Upper lobe of left lung (tissue), 6 donors: ENCODE results near the gene LRRC15. TPM values are rescaled to one million over a fixed set of nuclear protein-coding genes. Genes with fewer than 3 reads are reported as not detected.

Experiments
- ATAC-seq, 2 donors: fragments of 200-7000 bp; cut with Tn5 transposase; one replicate each; pipeline ENCODE4 v1.9.1; 2022; ENCODE audit warnings: mild to moderate bottlenecking in 2 of 2, moderate library complexity in 2 of 2; ENCODE audit not compliant: low FRiP score in 2 of 2
- DNase-seq, 2 donors: peaks; one replicate each; pipeline ENCODE4 v3.0.0-alpha.2; 2019 to 2020
- H3K27ac ChIP-seq, 4 donors: fragments of 200-600 bp; sonication (generic); one replicate each; pipeline ENCODE4 v1.5.1; 2016 to 2019
- H3K27me3 ChIP-seq, 4 donors: fragments of 200-600 bp; sonication (generic); one replicate each; pipeline ENCODE4 v1.5.1; 2017 to 2019
- H3K36me3 ChIP-seq, 4 donors: fragments of 200-600 bp; sonication (generic); one replicate each; pipeline ENCODE4 v1.5.1; 2016 to 2019
- H3K4me1 ChIP-seq, 4 donors: fragments of 200-600 bp; sonication (generic); one replicate each; pipeline ENCODE4 v1.5.1; 2018 to 2019
- H3K4me3 ChIP-seq, 4 donors: fragments of 200-600 bp; sonication (generic); one replicate each; pipeline ENCODE4 v1.5.1; 2017 to 2019; ENCODE audit warnings: mild to moderate bottlenecking in 2 of 4, moderate library complexity in 1 of 4
- H3K9me3 ChIP-seq, 4 donors: fragments of 200-600 bp; sonication (generic); one replicate each; pipeline ENCODE4 v1.5.1; 2018 to 2019
- CTCF ChIP-seq, 6 experiments: fragments of 450-650 bp in 4 of 6; fragments of 200-600 bp in 2 of 6; sonication (generic) in 2 of 6; IDR thresholded peaks; one replicate each; pipeline ENCODE4 v1.5.1; 2016 to 2019; ENCODE audit warnings: antibody characterized with exemption in 6 of 6
- EP300 ChIP-seq, 4 donors: sonication (generic); formaldehyde crosslinking; IDR thresholded peaks; one replicate each; pipeline ENCODE4 v1.5.1; 2017; ENCODE audit warnings: antibody characterized with exemption in 4 of 4, control low read depth in 2 of 4
- POLR2A ChIP-seq, 4 donors: fragments of 450-650 bp; IDR thresholded peaks; one replicate each; pipeline ENCODE4 v1.5.1; 2016 to 2017; ENCODE audit warnings: antibody characterized with exemption in 4 of 4, mild to moderate bottlenecking in 2 of 4
- POLR2AphosphoS5 ChIP-seq, 2 donors: sonication (generic); formaldehyde crosslinking; IDR thresholded peaks; one replicate each; pipeline ENCODE4 v1.5.1; 2017; ENCODE audit warnings: antibody characterized with exemption in 2 of 2
- WGBS, 2 donors: methylation state at CpG; one replicate each; pipeline ENCODE4 v1.1.5; 2017 to 2018; 5-methylcytosine and 5-hydroxymethylcytosine counted together
- total RNA-seq, 6 donors: library from RNA; depleted of rRNA in 4 of 6; stranded (reverse); fragments of >200 nt in 4 of 6; gene quantifications; one replicate each; pipeline versions ENCODE4 v1.1.0 to v1.2.1, GENCODE V29; 2016 to 2021
- donor health status: DM: no; HTN: no; CAD: no; lungs with moderate emphysema.
- donor health status: DM: no; HTN: yes; CAD: no; lungs with severe emphysema.

Gene LRRC15
- total RNA-seq, 6 donors from 2014 or later: 0.15 to 1.1 (median 1.0) TPM; not detected in 3

GRCh38 chr3:194343561-194343893, 26.0 kb downstream of the LRRC15 start:
- Histone ChIP-seq H3K4me1 (peaks cover 0 to 3% (median 0%) of the 10 kb centered on the region in 4 donors), H3K36me3 (no peaks in the 10 kb centered on the region), H3K4me3 (no peak overlapping the region), H3K27ac (no peak overlapping the region), H3K9me3 (no peaks in the 10 kb centered on the region), H3K27me3 (no peaks in the 10 kb centered on the region)
- no peak for DNase-seq
- TF ChIP-seq CTCF (IDR thresholded peaks at IDR 0.05) (no peak), POLR2A (IDR thresholded peaks at IDR 0.05) (no peak), EP300 (IDR thresholded peaks at IDR 0.05) (no peak), POLR2AphosphoS5 (IDR thresholded peaks at IDR 0.05) (no peak)
- WGBS, 2 donors: 76 to 86% methylated on average over 2 of the region's 2 CpGs
- ATAC-seq: no peak

GRCh38 chr3:194342861-194343560, 26.5 kb downstream of the LRRC15 start:
- H3K36me3 ChIP-seq: no peaks in the 10 kb centered on the region
- TF ChIP-seq POLR2AphosphoS5 (IDR thresholded peaks at IDR 0.05): no peak
- no peak for TF ChIP-seq EP300 (IDR thresholded peaks at IDR 0.05)
- TF ChIP-seq POLR2A (IDR thresholded peaks at IDR 0.05): no peak
- TF ChIP-seq CTCF (IDR thresholded peaks at IDR 0.05): no peak
- H3K4me1 ChIP-seq: peaks cover 0 to 3% (median 0%) of the 10 kb centered on the region in 4 donors
- no peaks in the 10 kb centered on the region for H3K9me3 ChIP-seq
- no peak for ATAC-seq
- 81 to 89% methylated on average over 9 of the region's 9 CpGs for WGBS, 2 donors
- H3K4me3 ChIP-seq: no peak overlapping the region
- H3K27me3 ChIP-seq: no peaks in the 10 kb centered on the region
- H3K27ac ChIP-seq: no peak overlapping the region
- DNase-seq: no peak

GRCh38 chr3:194340757-194341400, 28.7 kb downstream of the LRRC15 start:
- H3K27ac ChIP-seq: no peak overlapping the region
- no peaks in the 10 kb centered on the region for H3K9me3 ChIP-seq
- no peak for TF ChIP-seq POLR2AphosphoS5 (IDR thresholded peaks at IDR 0.05)
- no peak for TF ChIP-seq EP300 (IDR thresholded peaks at IDR 0.05)
- TF ChIP-seq CTCF (IDR thresholded peaks at IDR 0.05): no peak
- TF ChIP-seq POLR2A (IDR thresholded peaks at IDR 0.05): no peak
- H3K4me1 ChIP-seq: peaks cover 0 to 3% (median 0%) of the 10 kb centered on the region in 4 donors
- DNase-seq: no peak
- no peaks in the 10 kb centered on the region for H3K27me3 ChIP-seq
- ATAC-seq: no peak
- H3K4me3 ChIP-seq: no peak overlapping the region
- 89 to 92% methylated on average over 16 to 24 of the region's 24 CpGs for WGBS, 2 donors
- H3K36me3 ChIP-seq: no peaks in the 10 kb centered on the region

GRCh38 chr3:194339840-194340239, 29.7 kb downstream of the LRRC15 start:
- no peaks in the 10 kb centered on the region for H3K27me3 ChIP-seq
- H3K27ac ChIP-seq: no peak overlapping the region
- H3K4me3 ChIP-seq: no peak overlapping the region
- no peak for DNase-seq
- WGBS, 2 donors: 59 to 67% methylated on average over 5 of the region's 5 CpGs
- no peaks in the 10 kb centered on the region for H3K36me3 ChIP-seq
- H3K4me1 ChIP-seq: peaks cover 0 to 3% (median 0%) of the 10 kb centered on the region in 4 donors
- TF ChIP-seq POLR2A (IDR thresholded peaks at IDR 0.05) (no peak), CTCF (IDR thresholded peaks at IDR 0.05) (no peak)
- no peak for ATAC-seq
- H3K9me3 ChIP-seq: no peaks in the 10 kb centered on the region

GRCh38 chr3:194339356-194339755, 30.2 kb downstream of the LRRC15 start:
- H3K9me3 ChIP-seq: no peaks in the 10 kb centered on the region
- no peak overlapping the region for H3K27ac ChIP-seq
- no peaks in the 10 kb centered on the region for H3K27me3 ChIP-seq
- TF ChIP-seq POLR2AphosphoS5 (IDR thresholded peaks at IDR 0.05) (no peak), EP300 (IDR thresholded peaks at IDR 0.05) (no peak), CTCF (IDR thresholded peaks at IDR 0.05) (no peak)
- no peaks in the 10 kb centered on the region for H3K36me3 ChIP-seq
- peaks cover 0 to 3% (median 0%) of the 10 kb centered on the region in 4 donors for H3K4me1 ChIP-seq
- H3K4me3 ChIP-seq: no peak overlapping the region
- 80 to 83% methylated on average over 9 of the region's 9 CpGs for WGBS, 2 donors
- DNase-seq (no peak), ATAC-seq (no peak)
